Vagina (tissue), 2 donors: ENCODE results near the gene MAN1C1. TPM values are rescaled to one million over a fixed set of nuclear protein-coding genes. Genes with fewer than 3 reads are reported as not detected.

ENCODE experiments used
- DNase-seq, 2 donors: peaks; one replicate each; pipeline ENCODE4 v3.0.0-alpha.2; 2017; ENCODE audit errors: extremely low spot score in 2 of 2
- H3K27ac ChIP-seq: fragments of 200-600 bp; sonication (generic); one replicate; pipeline ENCODE4 v1.5.1; 2019
- H3K27me3 ChIP-seq: fragments of 200-600 bp; sonication (generic); one replicate; pipeline ENCODE4 v1.5.1; 2019
- H3K36me3 ChIP-seq, 2 donors: fragments of 200-600 bp; sonication (generic); one replicate each; pipeline ENCODE4 v1.5.1; 2017 to 2019
- H3K4me1 ChIP-seq: fragments of 200-600 bp; sonication (generic); one replicate; pipeline ENCODE4 v1.5.1; 2019
- H3K4me3 ChIP-seq, 2 donors: fragments of 200-600 bp; sonication (generic); 1 replicate in 1 of 2; 2 replicates in 1 of 2; pipeline ENCODE4 v1.5.1; 2016 to 2019
- H3K9me3 ChIP-seq: fragments of 200-600 bp; sonication (generic); one replicate; pipeline ENCODE4 v1.5.1; 2019
- POLR2A ChIP-seq, 2 donors: fragments of 450-650 bp; IDR thresholded peaks; one replicate each; pipeline ENCODE4 v1.6.1; 2017; ENCODE audit warnings: antibody characterized with exemption in 2 of 2, mild to moderate bottlenecking in 2 of 2, moderate library complexity in 2 of 2
- POLR2AphosphoS5 ChIP-seq, 2 donors: sonication (generic); formaldehyde crosslinking; IDR thresholded peaks; one replicate each; pipeline ENCODE4 v1.9.0; 2017; ENCODE audit warnings: antibody characterized with exemption in 2 of 2, mild to moderate bottlenecking in 2 of 2, low read depth in 1 of 2; ENCODE audit not compliant: insufficient read depth in 1 of 2
- intact Hi-C: fragments of 100-400 bp; cut with DNase I; formaldehyde crosslinking; loops from one replicate; pipeline ENCODE4 v1.15.1; 2023
- total RNA-seq: library from RNA; depleted of rRNA; stranded (reverse); fragments of >200 nt; gene quantifications from one replicate; pipeline ENCODE4 v1.2.3, GENCODE V29; 2016
- TF ChIP-seq, protein P1 (sequence below), 3 experiments: fragments of 450-650 bp in 2 of 3; fragments of 200-600 bp in 1 of 3; sonication (generic) in 1 of 3; IDR thresholded peaks; one replicate each; pipeline ENCODE4 v1.5.1; 2017 to 2019; ENCODE audit warnings: antibody characterized with exemption in 3 of 3, mild to moderate bottlenecking in 2 of 3, moderate library complexity in 2 of 3

The MAN1C1 gene
- total RNA-seq, 1 donor from 2014 or later = 31.4 TPM

DNA sequence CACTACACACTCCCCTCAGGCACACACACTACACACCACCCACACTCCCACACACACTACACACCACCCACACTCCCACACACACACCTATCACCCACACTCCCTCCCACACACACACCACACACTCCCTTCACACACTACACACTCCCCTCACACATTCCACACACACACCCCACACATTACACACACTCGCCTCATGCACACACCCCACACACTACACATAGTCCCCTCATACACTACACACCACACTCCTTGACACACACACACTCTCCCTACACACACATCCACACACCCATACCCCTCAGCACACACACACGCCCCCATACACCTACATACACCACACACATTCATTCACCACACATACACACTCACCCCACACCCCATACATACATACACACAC lies 152.4 kb downstream of the MAN1C1 start:
- Histone ChIP-seq H3K27ac (no peak overlapping the region), H3K9me3 (no peaks in the 10 kb centered on the region), H3K36me3 (no peaks in the 10 kb centered on the region), H3K4me3 (no peak overlapping the region), H3K27me3 (no peaks in the 10 kb centered on the region), H3K4me1 (peaks cover 50% of the 10 kb centered on the region)
- no peak for DNase-seq
- intact Hi-C loops = no loop called here
- TF ChIP-seq POLR2AphosphoS5 (IDR thresholded peaks at IDR 0.05; ENCODE audit: insufficient read depth in 1 of 2, low read depth in 1 of 2) (no peak), POLR2A (IDR thresholded peaks at IDR 0.05) (no peak)
- TF ChIP-seq, protein P1, sequence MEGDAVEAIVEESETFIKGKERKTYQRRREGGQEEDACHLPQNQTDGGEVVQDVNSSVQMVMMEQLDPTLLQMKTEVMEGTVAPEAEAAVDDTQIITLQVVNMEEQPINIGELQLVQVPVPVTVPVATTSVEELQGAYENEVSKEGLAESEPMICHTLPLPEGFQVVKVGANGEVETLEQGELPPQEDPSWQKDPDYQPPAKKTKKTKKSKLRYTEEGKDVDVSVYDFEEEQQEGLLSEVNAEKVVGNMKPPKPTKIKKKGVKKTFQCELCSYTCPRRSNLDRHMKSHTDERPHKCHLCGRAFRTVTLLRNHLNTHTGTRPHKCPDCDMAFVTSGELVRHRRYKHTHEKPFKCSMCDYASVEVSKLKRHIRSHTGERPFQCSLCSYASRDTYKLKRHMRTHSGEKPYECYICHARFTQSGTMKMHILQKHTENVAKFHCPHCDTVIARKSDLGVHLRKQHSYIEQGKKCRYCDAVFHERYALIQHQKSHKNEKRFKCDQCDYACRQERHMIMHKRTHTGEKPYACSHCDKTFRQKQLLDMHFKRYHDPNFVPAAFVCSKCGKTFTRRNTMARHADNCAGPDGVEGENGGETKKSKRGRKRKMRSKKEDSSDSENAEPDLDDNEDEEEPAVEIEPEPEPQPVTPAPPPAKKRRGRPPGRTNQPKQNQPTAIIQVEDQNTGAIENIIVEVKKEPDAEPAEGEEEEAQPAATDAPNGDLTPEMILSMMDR (IDR thresholded peaks at IDR 0.05) = no peak

DNA sequence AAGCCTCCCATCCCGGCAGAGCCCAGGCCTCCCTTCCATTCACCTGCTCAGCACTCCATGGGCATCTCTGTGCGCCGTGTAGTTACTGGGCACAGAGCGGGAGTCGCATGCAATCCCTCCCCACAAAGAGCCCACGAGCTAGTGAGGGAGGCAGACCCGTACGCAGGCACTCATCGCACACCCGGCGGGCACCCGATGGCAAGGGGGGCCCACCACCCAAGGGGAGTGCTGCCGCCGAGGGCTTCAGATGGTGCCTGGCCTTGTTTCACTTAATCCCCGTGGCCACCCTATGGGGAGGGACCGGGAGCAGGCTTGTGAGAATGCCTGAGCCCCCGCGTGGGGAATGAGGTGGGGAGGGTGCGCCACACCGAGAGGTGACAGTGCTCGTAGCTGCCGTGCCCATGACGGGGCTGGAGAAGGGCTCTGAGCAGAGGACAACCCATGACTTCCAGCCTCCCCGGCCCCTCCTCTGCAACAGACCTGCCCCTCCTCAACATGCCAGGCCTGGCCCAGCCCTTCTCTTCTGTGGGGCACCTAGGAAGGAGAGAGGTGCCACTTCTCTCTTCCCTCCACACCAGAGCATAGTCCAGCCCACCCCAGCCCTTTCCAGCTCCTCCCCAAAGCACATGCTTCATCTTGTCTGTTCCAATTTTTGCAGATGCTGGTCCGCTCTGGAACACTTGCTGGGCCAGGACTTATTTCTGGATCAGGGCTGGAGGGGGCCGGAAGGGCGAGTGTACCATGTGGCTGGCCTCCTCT lies 153.2 kb downstream of the MAN1C1 start:
- peaks cover 53% of the 10 kb centered on the region for H3K4me1 ChIP-seq
- H3K27me3 ChIP-seq = no peaks in the 10 kb centered on the region
- H3K27ac ChIP-seq = no peak overlapping the region
- TF ChIP-seq POLR2AphosphoS5 (IDR thresholded peaks at IDR 0.05; ENCODE audit: insufficient read depth in 1 of 2, low read depth in 1 of 2) (no peak), POLR2A (IDR thresholded peaks at IDR 0.05) (no peak)
- TF ChIP-seq, protein P1 (IDR thresholded peaks at IDR 0.05) = no peak
- intact Hi-C loops = no loop called here
- H3K4me3 ChIP-seq = no peak overlapping the region
- no peaks in the 10 kb centered on the region for H3K9me3 ChIP-seq
- H3K36me3 ChIP-seq = no peaks in the 10 kb centered on the region
- DNase-seq = no peak

DNA sequence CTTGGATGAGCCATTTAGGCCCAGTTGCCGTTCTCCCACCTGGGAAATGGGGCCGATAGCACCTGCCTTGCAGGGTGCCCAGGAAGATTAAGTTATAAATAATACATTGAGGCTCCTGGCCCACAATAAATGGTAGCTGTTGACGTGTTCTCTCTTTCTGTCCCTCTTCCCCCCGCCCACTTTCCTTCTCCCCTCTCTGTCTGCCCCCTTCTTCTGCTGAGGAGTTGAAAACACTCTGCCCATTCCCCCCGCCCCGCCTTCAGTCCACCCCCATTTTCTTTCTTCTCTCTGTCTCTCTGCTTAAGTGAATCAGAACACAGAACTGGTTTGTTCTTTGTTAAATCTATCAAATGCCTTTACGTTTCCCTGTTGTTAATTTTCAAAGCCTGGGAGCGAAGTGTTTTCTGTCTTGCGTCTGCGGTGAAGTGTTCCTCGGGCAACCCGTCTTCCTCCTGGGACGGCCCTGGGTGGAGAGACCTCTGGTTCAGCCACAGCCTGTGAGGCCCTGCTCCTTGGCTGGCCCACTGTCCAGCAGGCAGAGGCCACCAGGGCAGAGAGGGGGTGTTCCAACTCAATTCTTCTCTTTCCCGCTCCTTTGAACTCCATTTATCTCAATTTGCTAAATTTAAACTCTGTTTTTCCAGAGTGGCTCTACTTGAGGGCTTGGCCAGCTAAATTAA lies 154.1 kb downstream of the MAN1C1 start:
- Histone ChIP-seq H3K4me1 (peaks cover 45% of the 10 kb centered on the region), H3K27ac (no peak overlapping the region), H3K27me3 (no peaks in the 10 kb centered on the region), H3K4me3 (no peak overlapping the region), H3K36me3 (no peaks in the 10 kb centered on the region), H3K9me3 (no peaks in the 10 kb centered on the region)
- intact Hi-C loops = no loop called here
- no peak for TF ChIP-seq POLR2A (IDR thresholded peaks at IDR 0.05)
- no peak for TF ChIP-seq POLR2AphosphoS5 (IDR thresholded peaks at IDR 0.05; ENCODE audit: insufficient read depth in 1 of 2, low read depth in 1 of 2)
- TF ChIP-seq, protein P1 (IDR thresholded peaks at IDR 0.05) = no peak
- DNase-seq = no peak

DNA sequence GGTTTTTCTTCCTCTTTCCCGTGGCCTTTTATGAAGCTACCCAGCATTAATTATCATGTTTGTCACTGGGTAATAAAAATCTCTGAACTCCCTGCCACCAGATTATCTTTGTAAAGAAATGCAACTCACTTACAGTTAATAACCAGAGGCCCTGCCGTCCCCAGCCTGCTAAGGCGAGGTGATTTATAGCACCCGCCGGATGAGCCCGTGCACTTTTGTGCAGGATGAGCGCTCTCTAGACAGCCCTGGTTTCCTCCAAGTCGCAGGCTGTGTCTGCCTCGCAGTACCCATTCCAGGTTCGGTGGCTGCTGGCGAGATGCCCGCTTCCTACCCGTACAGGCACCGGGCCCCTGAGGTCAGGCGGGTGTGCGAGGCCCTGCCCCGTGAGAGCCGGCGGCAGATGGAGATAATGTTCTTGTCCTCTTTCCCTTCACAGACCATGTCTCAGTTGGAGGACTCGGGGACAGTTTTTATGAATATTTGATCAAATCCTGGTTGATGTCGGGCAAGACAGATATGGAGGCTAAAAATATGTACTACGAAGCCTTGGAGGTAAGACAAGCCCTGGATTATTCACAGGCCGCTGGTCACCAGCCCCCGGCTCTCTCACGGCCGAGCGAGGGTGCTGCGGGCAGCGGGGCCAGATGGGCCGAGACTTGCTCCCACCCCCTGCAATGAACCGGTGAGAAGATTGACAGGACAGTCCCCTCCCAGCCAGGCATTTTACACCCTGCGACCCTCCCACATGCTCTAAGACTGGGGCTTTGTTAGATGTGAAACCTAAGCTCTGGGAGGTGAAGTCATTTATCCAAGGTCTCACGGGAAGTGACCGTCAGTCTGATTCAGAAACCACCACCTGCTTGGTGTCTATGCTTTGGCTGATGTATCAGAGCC lies 154.9 kb downstream of the MAN1C1 start:
- peaks cover 37% of the 10 kb centered on the region for H3K4me1 ChIP-seq
- intact Hi-C loops = no loop called here
- DNase-seq = no peak
- no peak for TF ChIP-seq POLR2A (IDR thresholded peaks at IDR 0.05)
- no peak for TF ChIP-seq POLR2AphosphoS5 (IDR thresholded peaks at IDR 0.05; ENCODE audit: insufficient read depth in 1 of 2, low read depth in 1 of 2)
- TF ChIP-seq, protein P1 (IDR thresholded peaks at IDR 0.05) = no peak
- H3K36me3 ChIP-seq = no peaks in the 10 kb centered on the region
- H3K4me3 ChIP-seq = no peak overlapping the region
- no peaks in the 10 kb centered on the region for H3K9me3 ChIP-seq
- H3K27me3 ChIP-seq = no peaks in the 10 kb centered on the region
- no peak overlapping the region for H3K27ac ChIP-seq
